KOPT-K1 (cell line): ENCODE measurements around the gene HEBP1.

Source experiments
- H3K27ac ChIP-seq: fragments of 200-600 bp; sonication (generic); 2 replicates; pipeline ENCODE4 v1.5.1; 2016; ENCODE audit warnings: antibody characterized with exemption, mild to moderate bottlenecking, low read depth, low read length; ENCODE audit not compliant: poor library complexity, severe bottlenecking
- H3K36me3 ChIP-seq: fragments of 200-600 bp; sonication (generic); 2 replicates; pipeline ENCODE4 v1.5.1; 2017; ENCODE audit warnings: antibody characterized with exemption, mild to moderate bottlenecking, low read length, moderate library complexity; ENCODE audit not compliant: insufficient read depth
- H3K9me3 ChIP-seq: fragments of 200-600 bp; sonication (generic); 2 replicates; pipeline ENCODE4 v1.5.1; 2017; ENCODE audit warnings: antibody characterized with exemption, low read length, mild to moderate bottlenecking; ENCODE audit not compliant: insufficient read depth, poor library complexity, severe bottlenecking

The HEBP1 gene

DNA sequence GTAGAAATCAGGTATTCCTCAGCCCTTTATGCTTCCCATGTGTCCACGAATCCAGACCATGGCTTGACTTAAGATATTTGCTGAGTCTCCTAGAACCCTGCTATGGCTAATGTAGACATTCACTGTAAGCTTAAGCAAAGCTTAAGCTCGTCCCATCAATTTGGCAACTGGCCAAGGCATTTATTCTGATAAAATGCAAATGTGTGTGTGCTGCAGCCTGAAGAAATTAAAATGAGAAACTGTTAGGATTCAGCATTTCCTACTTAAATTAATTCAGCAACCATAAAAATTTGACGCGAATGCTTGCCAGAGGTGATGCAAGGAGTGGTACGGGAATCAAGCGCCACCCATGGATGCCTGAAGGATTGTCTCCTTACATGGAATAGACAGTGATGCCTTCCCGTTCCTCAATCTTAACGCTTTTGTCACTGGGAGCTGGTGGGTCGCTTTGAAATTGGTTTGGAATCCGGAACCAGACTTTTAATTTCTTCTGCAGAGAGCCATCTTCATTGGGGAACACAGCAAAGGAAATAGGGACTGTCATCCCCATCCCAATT, 13.2 kb downstream of the HEBP1 start:
- Histone ChIP-seq H3K9me3 (no peaks in the 10 kb centered on the region), H3K36me3 (no peaks in the 10 kb centered on the region), H3K27ac (no peak overlapping the region)

DNA sequence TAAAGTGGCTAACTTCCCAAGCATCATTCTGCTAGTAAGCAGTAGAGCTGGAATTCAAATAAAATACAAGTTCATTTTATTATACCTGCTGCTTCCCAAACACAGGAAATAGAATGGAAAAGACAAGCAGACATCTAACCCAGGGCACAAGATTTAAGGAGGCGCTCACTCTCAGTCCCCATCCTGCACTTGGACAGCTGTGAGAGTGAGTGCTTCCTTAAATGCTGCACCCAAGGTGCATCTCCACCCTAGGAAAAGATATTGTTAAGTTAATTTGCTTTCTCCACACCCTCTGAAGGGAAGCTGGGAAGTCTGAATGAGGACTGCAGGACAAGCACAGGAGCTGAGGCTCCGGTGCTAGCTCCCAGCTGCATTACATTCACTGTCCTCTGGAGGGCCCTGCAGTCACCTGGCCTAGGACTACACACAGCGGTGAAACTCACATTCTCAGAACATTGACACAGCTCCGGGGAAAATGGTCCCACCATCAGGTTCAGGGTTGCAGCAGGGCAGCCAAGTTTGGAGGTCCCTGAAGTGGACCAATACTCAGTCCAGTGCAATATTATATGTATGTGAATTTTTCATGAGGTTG, 14.2 kb downstream of the HEBP1 start:
- no peak overlapping the region for H3K27ac ChIP-seq
- H3K9me3 ChIP-seq, result no peaks in the 10 kb centered on the region
- no peaks in the 10 kb centered on the region for H3K36me3 ChIP-seq

DNA sequence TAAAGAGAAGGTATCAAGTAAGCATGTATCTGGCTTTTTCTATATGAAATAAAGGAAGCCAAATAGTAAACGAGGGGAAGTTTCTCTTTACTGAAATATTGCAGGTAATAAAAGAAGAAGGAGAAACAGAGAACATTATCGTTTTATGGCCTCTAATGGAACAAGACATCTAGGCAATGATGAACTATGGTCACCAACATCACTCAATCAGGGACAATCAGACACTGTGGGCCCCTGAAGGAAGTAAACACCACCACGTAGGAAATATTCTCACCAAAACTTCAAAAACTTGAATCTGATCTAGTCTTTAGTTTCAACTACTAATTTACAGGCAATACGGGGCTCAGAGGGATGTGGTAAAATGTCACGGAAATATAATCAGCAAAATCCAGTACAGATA, 15.9 kb downstream of the HEBP1 start:
- no peak overlapping the region for H3K27ac ChIP-seq
- no peaks in the 10 kb centered on the region for H3K36me3 ChIP-seq
- H3K9me3 ChIP-seq, result no peaks in the 10 kb centered on the region

DNA sequence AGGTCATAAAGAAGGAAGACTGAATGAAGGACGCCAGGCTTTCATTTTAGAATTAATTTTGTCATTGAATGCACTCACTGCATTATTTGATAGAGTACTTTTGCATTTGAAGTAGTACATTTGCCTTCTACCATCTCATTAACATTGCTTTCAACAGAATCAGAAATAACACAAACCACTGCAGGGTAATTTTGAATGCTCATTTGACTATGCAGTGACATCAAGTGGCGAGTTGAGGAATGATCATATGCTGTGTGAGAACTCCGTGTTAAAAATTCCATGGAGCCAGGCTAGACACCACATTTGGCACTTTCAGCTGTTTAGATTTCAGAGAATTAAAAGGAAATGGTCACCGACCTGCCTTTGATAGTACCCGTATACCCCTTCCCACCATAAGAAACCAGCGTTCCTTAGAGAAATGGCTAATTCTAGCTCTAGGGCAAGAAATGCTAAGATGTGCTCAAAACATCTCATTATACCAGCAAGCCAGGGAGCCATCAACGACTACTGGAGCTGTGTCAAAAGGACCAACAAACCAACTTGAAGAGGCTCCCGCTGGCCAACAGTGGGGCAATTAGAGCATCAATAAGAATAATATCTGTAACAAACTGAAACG, 16.5 kb downstream of the HEBP1 start:
- Histone ChIP-seq H3K36me3 (no peaks in the 10 kb centered on the region), H3K27ac (no peak overlapping the region), H3K9me3 (no peaks in the 10 kb centered on the region)

DNA sequence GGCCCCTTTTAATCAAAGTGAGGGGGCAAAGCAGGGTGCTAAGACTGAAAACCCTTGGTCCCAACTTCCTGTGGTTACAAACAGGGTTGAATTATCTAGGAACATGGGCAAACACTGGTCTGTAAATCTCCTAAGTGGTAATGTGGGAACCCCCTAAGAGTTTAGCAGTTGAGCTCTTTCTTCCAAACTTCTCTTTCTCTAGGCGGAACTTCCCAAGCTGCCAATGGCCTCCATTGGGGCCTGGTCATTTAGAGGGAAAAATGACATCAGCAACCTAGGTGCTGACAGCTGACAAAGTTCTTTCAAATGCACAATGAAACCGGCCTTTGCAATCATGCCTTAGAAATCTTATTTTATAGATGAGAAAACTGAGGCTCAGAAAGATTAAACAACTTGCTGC, 17.7 kb downstream of the HEBP1 start:
- Histone ChIP-seq H3K27ac (no peak overlapping the region), H3K9me3 (no peaks in the 10 kb centered on the region), H3K36me3 (no peaks in the 10 kb centered on the region)

DNA sequence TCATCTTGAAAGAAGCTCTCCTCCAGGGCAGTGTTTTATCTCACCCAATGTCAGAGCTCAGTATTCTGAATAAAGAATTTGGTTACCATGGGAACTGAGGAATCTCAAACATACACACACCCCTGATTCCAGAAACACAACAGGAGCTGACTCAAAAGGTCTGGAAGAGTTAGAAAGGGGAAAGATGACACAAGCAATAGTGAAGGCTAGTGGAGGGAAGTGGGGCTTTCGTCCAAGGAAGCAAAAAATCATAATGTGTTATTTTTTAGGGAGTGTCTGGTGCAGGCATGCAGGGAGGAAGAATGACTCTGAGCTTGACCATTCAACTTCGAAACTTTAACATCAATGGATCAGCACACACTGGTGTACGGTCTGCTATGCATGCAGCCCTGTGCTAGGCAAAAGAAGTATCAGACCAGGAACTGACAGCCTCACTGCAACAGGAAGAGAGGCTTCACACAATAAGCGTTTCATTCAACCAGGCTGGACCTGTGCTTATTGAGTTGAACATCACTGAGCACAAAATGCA, 20.3 kb downstream of the HEBP1 start:
- H3K36me3 ChIP-seq, result no peaks in the 10 kb centered on the region
- no peaks in the 10 kb centered on the region for H3K9me3 ChIP-seq
- no peak overlapping the region for H3K27ac ChIP-seq

DNA sequence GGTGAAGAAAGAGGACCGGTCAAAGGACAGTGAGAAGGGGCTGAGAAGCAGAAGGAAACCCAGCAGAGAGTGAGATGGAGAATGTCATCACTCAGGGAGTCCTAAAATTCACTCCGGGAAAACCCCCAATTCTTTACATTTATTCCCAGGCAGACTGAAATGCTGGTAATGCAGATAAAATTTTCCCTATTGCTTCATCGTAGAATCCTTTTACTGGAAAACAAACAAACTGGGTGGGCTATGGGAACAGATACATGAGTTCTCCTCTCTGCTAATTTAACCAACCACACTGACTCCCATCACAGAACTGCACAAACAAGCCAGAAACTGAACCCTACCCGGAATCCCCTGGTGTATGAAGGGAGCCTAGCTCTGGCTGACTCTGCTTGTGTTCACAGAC, 20.9 kb downstream of the HEBP1 start:
- Histone ChIP-seq H3K27ac (no peak overlapping the region), H3K9me3 (no peaks in the 10 kb centered on the region), H3K36me3 (no peaks in the 10 kb centered on the region)

DNA sequence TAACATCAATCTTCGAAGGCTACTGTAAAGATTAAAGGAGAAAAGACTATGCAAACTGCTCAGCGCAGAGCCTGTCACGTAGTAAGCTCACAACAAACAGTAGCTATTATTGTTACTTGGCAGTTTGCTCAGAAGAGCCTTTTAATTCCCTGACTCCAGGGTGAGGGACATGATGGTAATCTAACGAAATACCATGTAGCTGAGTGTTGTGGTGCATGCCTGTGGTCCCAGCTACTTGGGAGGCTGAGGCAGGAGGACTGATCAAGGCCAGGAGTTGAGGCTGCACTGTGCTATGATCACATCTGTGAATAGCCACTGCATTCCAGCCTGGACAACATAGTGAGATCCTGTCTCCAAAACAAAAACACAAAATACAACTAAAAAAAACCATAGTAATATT, 22.8 kb downstream of the HEBP1 start:
- Histone ChIP-seq H3K27ac (no peak overlapping the region), H3K36me3 (no peaks in the 10 kb centered on the region), H3K9me3 (peaks cover 13% of the 10 kb centered on the region)

DNA sequence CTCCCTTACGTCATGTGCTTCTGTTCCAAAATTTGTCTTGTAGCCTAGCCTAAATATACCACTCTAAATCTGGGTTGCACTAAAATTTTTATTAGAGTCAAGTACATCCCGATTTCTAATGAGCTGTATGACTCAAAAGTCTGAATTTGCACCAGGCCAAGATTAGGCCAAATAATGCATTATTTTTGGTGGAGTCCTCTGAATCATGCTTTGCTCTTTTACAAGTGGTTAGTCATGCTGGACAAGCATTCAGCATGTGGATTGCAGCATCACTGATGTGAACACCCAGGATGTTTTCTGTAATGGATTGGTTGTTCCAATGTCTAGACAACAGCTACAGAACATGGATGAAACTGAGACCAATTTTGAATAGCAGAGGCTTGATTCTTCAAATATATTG, 23.7 kb downstream of the HEBP1 start:
- Histone ChIP-seq H3K27ac (no peak overlapping the region), H3K36me3 (no peaks in the 10 kb centered on the region)

DNA sequence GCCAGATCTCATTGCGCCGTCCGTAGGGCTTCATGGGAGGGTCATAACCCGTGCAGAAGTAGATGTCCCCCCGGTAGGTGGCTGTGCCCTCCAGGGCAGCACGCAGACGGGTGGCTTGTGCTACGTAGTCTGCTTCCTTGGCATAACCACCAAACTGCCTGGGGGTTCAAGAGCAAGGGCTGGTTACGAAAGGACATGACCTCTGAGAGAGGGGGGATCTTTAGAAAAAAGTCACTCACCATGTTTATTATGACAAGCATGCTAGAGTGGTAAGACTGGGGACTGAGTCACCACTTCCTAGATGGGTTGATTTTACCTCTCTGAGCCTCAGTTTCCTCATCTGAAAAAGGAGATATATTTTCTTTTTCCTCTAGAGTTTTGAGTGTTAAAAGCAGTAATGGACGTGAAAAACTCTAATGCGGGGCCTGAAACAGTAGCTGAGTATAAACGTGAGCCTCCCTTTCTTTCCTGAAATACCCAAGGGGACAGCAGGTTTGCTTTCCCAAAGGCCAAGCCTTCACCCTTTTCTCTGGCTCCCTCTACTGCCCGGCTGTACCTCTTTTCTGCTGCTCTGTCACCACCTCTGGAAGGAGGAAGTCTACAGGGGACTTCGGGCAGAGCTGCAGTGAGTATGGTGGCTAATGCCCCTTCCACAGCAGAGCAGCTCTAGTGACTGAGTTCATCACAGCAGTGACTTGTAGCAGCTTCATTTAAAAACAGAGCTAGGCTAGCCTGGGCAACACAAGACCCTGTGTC, 24.6 kb downstream of the HEBP1 start:
- Histone ChIP-seq H3K36me3 (no peaks in the 10 kb centered on the region), H3K27ac (no peak overlapping the region), H3K9me3 (peaks cover 14% of the 10 kb centered on the region)

More for the DNA sequence above, 23.7 kb downstream of the HEBP1 start:
- peaks cover 14% of the 10 kb centered on the region for H3K9me3 ChIP-seq

DNA sequence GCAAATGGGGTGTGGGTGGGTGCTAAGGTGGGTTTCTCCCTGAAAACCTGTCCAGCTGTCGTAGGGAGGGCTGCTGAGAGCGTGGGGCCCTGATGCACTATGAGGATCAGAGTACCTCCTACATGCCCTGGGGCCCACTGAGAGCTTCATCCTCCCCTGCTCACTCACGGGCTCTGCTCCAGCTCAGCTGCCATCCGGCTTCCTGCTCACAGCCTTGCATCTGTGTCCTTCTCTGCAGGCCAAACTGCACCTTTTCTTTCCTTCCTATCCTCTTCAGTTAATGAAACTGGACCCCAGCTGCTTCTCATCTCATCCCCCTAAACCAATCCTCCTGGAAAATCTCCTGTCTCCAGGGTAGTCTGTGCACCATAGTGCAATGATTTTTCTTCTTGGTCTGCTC, 25.9 kb downstream of the HEBP1 start:
- Histone ChIP-seq H3K27ac (no peak overlapping the region), H3K9me3 (peaks cover 14% of the 10 kb centered on the region), H3K36me3 (no peaks in the 10 kb centered on the region)

DNA sequence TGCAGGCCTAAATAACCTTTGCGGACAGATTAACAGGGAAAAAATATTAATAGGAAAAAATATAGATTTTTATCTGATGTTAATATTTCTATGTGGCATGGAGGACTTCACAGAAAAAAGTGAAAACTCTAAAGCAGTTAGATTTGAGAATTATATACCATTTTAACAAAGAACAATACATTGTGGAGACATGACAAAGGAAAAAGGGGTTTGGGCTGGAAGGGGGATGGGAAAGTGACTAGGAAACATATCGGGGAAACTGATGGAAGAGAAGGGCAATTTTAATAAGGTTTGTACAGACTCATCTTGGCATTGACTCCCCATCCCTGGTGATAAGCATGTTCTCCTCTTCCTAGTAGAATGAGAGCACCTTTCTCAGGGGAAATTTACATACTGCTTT, 27.0 kb downstream of the HEBP1 start:
- Histone ChIP-seq H3K27ac (no peak overlapping the region), H3K36me3 (no peaks in the 10 kb centered on the region), H3K9me3 (peaks cover 14% of the 10 kb centered on the region)

DNA sequence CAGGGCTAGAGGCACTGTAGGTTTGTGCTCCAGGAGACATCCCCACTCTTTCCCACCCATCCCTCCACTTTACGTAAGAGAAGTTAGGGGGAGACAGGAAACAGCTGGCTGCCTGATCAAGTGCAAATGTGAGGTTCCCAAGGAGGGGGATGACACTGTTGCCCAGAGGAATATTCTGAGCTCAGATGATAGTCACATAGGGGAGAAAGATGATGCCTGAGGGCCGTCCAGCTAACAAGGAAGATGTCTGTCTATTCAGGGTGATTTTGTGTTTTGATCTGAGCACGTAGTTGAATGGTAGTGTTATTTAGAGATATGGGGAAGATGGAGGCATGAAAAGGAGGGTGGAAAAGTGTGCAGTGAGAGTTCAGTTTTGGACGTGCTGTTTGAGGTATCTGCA, 34.2 kb downstream of the HEBP1 start:
- Histone ChIP-seq H3K36me3 (no peaks in the 10 kb centered on the region), H3K9me3 (no peaks in the 10 kb centered on the region), H3K27ac (no peak overlapping the region)

DNA sequence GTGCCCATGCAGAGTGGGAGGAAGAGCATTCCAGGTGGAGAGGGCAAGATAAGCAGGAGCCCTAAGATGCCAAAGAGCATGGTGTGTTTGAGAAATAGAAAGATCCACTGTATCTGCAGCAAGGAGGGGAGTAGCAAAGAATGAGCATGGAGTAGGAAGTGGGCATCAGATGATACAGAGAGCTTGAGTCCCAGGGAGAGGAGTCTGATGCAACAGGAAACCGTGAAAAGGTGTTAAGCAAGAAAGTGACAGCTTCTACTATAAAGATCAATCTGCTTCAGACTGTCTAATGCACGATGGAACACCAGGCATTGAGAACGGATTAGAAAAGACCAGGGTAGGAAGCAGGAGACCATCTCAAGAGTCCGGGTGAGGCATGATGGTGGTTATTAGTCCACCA, 35.8 kb downstream of the HEBP1 start:
- no peaks in the 10 kb centered on the region for H3K9me3 ChIP-seq
- H3K36me3 ChIP-seq, result no peaks in the 10 kb centered on the region
- no peak overlapping the region for H3K27ac ChIP-seq

DNA sequence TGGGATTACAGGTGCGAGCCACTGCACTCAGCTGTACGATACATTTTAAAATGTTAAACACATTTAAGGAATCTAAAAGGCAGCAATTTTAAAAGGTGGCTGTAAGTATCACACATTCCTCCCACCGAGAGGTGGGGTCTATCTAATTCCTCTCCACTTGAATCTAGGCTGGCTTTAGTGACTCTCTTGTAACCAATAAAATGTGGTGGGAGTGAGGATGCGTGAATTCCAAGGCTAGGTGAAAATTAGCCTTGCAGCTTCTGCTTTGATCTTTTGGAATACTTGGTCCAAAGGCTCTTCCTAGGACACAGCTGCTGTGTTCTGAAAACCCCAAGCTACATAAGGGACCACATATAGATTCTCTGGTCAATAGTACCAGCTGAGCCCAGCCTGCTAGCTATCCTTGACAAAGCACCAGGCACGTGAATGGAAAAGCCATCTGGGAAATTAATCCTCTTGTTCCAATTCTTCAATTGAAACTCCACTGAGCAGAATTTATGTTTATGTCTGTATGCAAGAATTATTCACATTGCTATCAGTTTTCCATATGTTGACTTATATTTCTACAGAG, 39.3 kb downstream of the HEBP1 start:
- Histone ChIP-seq H3K9me3 (no peaks in the 10 kb centered on the region), H3K36me3 (no peaks in the 10 kb centered on the region), H3K27ac (no peak overlapping the region)
